IPS-18a (cell line): ENCODE data around the gene KIT.

Source experiments
- H3K27ac ChIP-seq: one replicate; pipeline ENCODE4 v1.5.1; 2013; ENCODE audit warnings: low read length
- H3K27me3 ChIP-seq: one replicate; pipeline ENCODE4 v1.6.1; 2013; ENCODE audit warnings: mild to moderate bottlenecking, low read length; ENCODE audit not compliant: control insufficient read depth, insufficient read depth
- H3K36me3 ChIP-seq: one replicate; pipeline ENCODE4 v1.6.1; 2013; ENCODE audit warnings: low read depth, low read length; ENCODE audit not compliant: control insufficient read depth
- H3K4me1 ChIP-seq: one replicate; pipeline ENCODE4 v1.6.1; 2013; ENCODE audit warnings: low read depth, low read length; ENCODE audit not compliant: control insufficient read depth
- H3K4me3 ChIP-seq: one replicate; pipeline ENCODE4 v1.5.1; 2013; ENCODE audit warnings: low read length
- H3K9ac ChIP-seq: one replicate; pipeline ENCODE4 v1.6.1; 2013; ENCODE audit warnings: mild to moderate bottlenecking, low read length, moderate library complexity
- H3K9me3 ChIP-seq: one replicate; pipeline ENCODE4 v1.6.1; 2013; ENCODE audit warnings: low read depth, low read length; ENCODE audit not compliant: control insufficient read depth

Gene KIT

DNA sequence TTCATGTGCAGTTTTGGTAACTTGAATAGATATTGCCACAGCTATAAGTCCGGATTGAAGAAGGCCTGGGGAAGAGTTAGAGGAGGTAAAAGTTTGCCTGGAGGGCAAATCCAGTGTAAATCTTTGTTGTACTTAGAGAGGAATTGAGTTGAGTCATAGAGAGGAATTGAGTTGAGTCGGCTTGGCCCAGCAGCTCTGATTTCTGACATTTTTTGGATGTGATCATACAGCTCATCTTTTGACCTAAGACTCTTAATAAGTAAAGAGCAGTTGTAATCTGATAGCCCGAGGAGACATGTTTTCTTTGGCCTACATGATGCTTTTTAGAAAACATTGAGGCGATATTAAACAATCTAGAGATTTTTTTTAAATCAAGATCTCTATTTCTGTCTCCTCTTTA, 3.9 kb downstream of the KIT start:
- no peak overlapping the region for H3K27ac ChIP-seq
- peaks cover 16% of the 10 kb centered on the region for H3K4me1 ChIP-seq
- no peaks in the 10 kb centered on the region for H3K36me3 ChIP-seq
- no peak overlapping the region for H3K4me3 ChIP-seq
- no peaks in the 10 kb centered on the region for H3K9me3 ChIP-seq
- peaks cover 41% of the 10 kb centered on the region for H3K27me3 ChIP-seq
- H3K9ac ChIP-seq = no peak overlapping the region

DNA sequence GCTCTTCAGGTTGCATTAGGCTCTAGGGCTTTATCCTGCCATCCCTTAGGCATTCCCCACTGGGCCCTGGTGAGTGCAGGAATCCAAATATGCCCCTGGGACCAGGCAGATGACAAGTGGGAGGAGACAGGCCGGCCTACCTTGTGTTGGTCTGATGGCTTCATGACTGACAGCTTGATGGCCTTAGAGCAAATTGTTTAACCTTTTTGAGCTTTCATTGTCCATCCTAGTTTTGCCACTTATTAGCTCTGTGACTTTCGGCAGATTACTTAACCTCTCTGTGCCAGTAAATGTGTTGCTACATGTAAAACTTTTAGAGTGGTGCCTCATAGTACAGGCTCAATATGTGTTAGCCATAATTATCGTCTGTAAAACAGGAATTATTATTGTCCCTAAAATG, 4.4 kb downstream of the KIT start:
- peaks cover 36% of the 10 kb centered on the region for H3K27me3 ChIP-seq
- H3K9me3 ChIP-seq = no peaks in the 10 kb centered on the region
- no peaks in the 10 kb centered on the region for H3K36me3 ChIP-seq
- no peak overlapping the region for H3K4me3 ChIP-seq
- H3K9ac ChIP-seq = no peak overlapping the region
- H3K4me1 ChIP-seq = peaks cover 16% of the 10 kb centered on the region
- H3K27ac ChIP-seq = no peak overlapping the region

DNA sequence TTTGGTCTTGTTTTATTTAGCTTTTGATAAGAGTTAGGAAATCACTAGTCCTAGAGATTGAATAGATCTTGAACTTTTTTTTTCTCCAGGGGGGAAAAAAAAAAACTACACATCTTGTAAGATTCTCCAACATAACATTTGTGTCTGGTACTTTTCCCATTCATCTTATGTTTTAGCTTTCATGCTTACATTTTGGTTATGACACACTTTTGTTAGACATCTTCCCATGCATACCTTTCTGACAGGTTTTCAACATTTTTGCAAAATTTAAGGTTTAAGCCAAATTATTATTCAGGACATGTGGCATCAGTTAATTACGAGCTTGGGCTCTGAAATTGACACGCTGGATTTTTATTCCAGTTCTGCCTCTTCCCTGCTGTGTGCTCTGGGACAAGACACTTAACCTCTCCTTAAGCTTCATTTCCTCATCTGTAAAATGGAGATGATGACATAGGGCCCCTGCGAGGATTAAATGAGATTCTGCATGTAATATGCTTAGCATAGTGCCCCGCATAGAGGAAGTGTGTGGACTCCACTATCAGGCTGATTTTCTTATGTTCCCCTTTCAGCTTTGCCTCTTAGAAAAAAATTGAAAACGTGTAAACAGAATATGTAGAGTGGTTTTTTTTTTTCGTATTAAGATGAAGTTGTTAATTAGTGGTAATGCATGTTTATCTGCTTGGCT, 5.3 kb downstream of the KIT start:
- H3K4me1 ChIP-seq = peaks cover 21% of the 10 kb centered on the region
- no peaks in the 10 kb centered on the region for H3K9me3 ChIP-seq
- no peaks in the 10 kb centered on the region for H3K36me3 ChIP-seq
- H3K9ac ChIP-seq = no peak overlapping the region
- H3K27ac ChIP-seq = no peak overlapping the region
- H3K27me3 ChIP-seq = peaks cover 32% of the 10 kb centered on the region
- no peak overlapping the region for H3K4me3 ChIP-seq

DNA sequence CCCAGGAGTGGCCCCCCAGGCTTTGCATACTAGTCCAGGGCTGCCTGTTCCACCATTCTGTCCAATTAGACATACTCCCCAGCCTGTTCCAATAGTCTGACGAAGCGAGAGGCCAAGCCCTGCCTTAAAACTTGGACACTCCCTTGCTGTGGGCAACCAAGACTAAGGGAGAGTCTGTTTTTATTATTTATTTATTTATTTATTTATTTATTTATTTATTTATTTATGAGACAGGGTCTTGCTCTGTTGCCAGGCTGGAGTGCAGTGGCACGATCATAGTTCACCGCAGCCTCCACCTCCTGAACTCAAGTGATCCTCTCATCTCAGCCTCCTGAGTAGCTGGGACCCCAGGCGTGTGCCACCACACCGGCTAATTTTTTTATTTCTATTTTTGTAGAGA, 6.6 kb downstream of the KIT start:
- peaks cover 30% of the 10 kb centered on the region for H3K4me1 ChIP-seq
- H3K36me3 ChIP-seq = no peaks in the 10 kb centered on the region
- no peak overlapping the region for H3K4me3 ChIP-seq
- peaks cover 25% of the 10 kb centered on the region for H3K27me3 ChIP-seq
- no peak overlapping the region for H3K9ac ChIP-seq
- H3K27ac ChIP-seq = no peak overlapping the region
- H3K9me3 ChIP-seq = no peaks in the 10 kb centered on the region

GRCh38 chr4:54668014-54668611, 10.4 kb downstream of the KIT start:
- Histone ChIP-seq H3K9me3 (no peaks in the 10 kb centered on the region), H3K9ac (no peak overlapping the region), H3K27ac (no peak overlapping the region), H3K4me3 (no peak overlapping the region), H3K27me3 (no peaks in the 10 kb centered on the region), H3K4me1 (peaks cover 21% of the 10 kb centered on the region), H3K36me3 (no peaks in the 10 kb centered on the region)

DNA sequence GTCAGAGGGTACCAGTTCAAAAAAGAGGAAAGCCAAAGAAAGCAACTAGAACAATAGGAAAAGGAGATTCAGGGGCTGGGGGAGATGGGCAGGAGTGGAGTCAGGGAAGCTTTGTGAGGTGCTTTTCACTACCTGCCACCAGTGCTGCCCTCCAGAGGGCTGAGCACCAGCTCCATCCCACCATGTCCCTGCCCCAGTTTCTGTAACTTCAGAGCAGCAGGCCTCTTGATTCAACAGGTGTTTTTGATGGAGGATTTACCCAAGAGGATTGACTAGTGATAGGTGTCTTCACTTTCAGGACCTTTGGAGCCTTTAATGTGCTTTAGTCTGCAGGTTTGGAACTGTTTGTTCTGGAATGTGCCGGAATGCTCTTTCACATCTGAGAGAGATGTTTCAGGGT, 12.1 kb downstream of the KIT start:
- no peaks in the 10 kb centered on the region for H3K9me3 ChIP-seq
- no peak overlapping the region for H3K27ac ChIP-seq
- no peaks in the 10 kb centered on the region for H3K27me3 ChIP-seq

DNA sequence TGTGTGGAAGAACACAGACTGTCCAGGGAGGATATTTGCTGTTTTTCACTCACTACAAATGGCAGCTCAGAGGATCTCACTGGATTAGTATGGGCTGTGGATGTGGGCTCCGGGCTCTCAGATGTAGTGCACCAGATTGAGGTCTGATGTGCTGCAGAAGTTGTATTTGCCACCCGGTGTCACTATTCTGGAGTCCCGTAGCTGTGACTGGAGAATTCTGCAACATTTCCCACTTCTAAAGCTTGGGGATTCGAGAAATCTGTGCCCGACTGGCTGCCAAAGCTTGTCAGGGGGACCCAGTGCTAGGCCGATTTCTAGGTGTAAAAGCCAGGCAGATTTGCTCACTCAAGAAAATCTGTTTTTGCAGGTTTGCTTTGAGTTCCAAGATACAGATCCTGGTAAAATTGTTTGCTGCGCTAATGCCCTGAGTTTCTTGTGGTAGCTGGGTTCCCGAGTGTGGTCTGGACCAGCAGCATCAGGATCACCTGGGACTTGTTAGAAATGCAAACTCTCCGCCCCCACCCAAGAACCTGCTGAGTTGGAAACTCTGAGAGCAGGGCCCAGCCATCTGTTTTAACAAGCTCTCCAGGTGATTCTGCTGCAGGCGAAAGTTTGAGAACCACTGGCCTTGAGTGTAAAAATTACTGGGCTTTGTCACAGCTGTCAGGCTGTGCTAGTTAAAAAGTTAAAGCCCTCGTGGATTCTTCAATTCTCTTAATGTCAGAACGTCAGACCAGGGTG, 18.1 kb downstream of the KIT start:
- Histone ChIP-seq H3K36me3 (no peaks in the 10 kb centered on the region), H3K4me3 (no peak overlapping the region), H3K4me1 (peaks cover 28% of the 10 kb centered on the region), H3K27ac (no peak overlapping the region), H3K9me3 (no peaks in the 10 kb centered on the region), H3K27me3 (no peaks in the 10 kb centered on the region), H3K9ac (no peak overlapping the region)

More for the DNA sequence above, 12.1 kb downstream of the KIT start:
- Histone ChIP-seq H3K4me1 (peaks cover 14% of the 10 kb centered on the region), H3K4me3 (no peak overlapping the region), H3K36me3 (no peaks in the 10 kb centered on the region), H3K9ac (no peak overlapping the region)

DNA sequence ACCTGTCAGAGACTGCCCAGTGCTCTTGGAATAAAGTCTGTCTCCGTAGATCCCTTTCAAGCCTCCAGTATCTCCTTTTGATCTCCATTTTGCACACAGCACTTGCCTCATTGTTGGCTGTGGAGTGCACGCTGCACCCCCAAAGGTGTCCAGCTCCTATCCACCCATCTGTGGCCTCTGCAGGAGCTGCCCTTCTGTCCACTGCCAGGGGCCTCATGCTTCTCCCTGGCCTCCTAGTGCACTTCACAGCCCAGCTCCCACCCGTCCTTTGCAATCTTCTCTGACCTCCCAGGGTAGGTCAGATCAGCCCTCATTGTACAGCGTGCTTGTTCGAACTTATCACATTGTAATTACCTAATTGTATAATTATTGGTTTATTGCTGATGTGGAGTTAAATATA, 18.9 kb downstream of the KIT start:
- Histone ChIP-seq H3K27ac (no peak overlapping the region), H3K9me3 (no peaks in the 10 kb centered on the region), H3K36me3 (no peaks in the 10 kb centered on the region), H3K4me1 (peaks cover 28% of the 10 kb centered on the region), H3K4me3 (no peak overlapping the region), H3K27me3 (no peaks in the 10 kb centered on the region), H3K9ac (no peak overlapping the region)

DNA sequence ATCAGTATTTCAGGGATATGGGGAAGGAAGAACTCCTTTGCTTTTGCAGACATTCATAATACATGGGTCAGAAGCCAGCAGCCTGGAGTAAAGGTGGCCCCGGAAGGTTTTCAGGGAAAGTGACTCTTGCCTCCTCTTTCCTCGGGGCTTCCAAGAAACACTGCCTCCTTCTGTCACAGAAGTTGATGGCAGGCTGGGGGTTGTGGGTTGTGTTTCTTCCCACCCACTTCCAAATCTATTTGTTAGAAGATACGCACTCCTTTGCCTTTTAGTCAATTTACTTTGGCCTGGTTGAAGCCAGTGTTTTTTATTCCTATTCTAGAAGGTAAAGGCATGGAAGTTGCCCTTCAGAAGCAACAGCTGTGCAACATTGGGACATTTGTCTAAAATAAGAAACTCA, 19.7 kb downstream of the KIT start:
- H3K4me1 ChIP-seq = peaks cover 28% of the 10 kb centered on the region
- no peak overlapping the region for H3K27ac ChIP-seq
- H3K4me3 ChIP-seq = no peak overlapping the region
- H3K36me3 ChIP-seq = no peaks in the 10 kb centered on the region
- H3K9ac ChIP-seq = no peak overlapping the region
- H3K27me3 ChIP-seq = no peaks in the 10 kb centered on the region
- no peaks in the 10 kb centered on the region for H3K9me3 ChIP-seq

DNA sequence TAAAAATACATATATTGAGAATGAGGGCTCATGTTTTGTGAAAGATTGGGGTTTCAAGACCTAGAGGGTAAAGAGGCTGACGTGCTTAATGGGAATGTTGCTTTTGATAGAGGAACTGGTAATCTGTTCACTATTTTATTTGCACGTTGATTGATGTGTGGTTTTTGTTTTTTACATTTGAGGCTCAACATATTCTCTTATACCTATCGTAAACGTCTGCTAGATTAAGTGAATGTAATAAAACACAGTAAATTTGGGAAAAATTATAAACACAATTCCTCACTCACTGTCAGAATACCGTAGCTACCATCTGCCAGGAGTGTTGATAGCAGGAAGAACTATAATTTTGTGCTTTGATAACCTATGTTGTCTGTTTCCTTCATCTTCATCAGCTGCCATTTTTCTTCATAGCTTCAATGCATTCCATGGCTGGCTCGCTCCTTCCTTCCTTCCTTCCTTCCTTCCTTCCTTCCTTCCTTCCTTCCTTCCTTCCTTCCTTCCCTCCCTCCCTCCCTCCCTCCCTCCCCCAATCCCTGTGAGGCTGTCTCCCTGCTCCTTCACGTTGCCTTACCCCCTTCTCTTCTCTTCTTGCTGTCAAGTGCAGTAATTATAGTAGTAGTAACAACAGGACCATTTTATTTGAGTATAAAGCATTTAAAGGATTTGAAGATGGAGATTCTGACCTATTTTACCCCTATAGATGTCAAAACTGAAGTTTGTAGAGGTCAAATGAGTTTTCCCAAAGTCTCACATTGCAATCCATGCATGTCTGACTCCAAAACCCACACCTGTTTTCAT, 20.3 kb downstream of the KIT start:
- peaks cover 28% of the 10 kb centered on the region for H3K4me1 ChIP-seq
- H3K9ac ChIP-seq = no peak overlapping the region

DNA sequence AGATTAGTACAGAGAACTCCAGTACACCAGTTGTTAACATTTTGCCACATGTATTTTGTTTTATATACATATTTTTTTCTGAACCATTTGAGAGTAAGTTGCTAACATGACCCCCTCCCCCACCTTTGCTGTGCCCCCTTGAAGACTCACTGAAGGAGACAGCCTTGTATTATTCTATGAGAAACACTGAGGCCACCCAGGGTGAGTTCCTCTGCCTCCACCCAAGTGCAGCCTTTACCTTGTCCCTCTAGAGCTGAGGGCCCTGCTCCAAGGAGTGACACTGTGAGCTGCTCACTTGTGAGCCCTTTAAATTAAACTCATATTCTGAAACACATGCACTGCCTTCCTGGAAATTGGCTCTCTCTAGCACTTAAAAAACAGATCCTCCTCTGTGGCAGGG, 21.1 kb downstream of the KIT start:
- Histone ChIP-seq H3K9ac (no peak overlapping the region), H3K27ac (no peak overlapping the region), H3K27me3 (no peaks in the 10 kb centered on the region), H3K36me3 (no peaks in the 10 kb centered on the region), H3K4me1 (peaks cover 28% of the 10 kb centered on the region), H3K9me3 (no peaks in the 10 kb centered on the region), H3K4me3 (no peak overlapping the region)

More for the DNA sequence above, 20.3 kb downstream of the KIT start:
- Histone ChIP-seq H3K9me3 (no peaks in the 10 kb centered on the region), H3K27ac (no peak overlapping the region), H3K36me3 (no peaks in the 10 kb centered on the region), H3K4me3 (no peak overlapping the region), H3K27me3 (no peaks in the 10 kb centered on the region)
